GM21825 (cell line): Measurements from ENCODE around the gene EGLN2.
"Not testable (repeated sequence)": the region's sequence is repeated elsewhere in the genome, so short reads cannot be mapped to it uniquely, and the experiment has no call there.

Experiments used
- ATAC-seq: cut with Tn5 transposase; IDR thresholded peaks from one replicate; pipeline ENCODE4 v1.9.1; 2021; ENCODE audit warnings: mild to moderate bottlenecking, moderate library complexity; ENCODE audit not compliant: unreplicated experiment

Gene EGLN2

DNA sequence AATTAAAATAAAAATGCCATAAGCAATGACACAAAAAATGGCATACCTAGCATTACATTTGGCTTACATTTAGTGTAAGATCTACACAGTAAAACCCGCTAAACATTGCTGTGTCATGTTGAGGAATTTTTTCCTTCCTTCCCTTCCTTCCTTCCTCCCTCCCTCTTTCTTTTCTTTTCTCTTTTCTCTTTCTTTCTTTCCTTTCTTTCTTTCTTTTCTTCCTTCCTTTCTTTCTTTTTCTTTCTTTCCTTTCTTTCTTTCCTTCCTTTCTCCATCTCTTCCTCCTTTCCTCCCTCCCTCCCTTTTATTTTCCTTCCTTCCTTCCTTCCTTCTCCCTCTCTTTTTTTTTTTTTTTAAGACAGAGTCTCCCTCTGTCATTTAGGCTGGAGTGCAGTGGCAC is 39.5 kb downstream of the EGLN2 start:
- ATAC-seq, result not testable (repeated sequence)

DNA sequence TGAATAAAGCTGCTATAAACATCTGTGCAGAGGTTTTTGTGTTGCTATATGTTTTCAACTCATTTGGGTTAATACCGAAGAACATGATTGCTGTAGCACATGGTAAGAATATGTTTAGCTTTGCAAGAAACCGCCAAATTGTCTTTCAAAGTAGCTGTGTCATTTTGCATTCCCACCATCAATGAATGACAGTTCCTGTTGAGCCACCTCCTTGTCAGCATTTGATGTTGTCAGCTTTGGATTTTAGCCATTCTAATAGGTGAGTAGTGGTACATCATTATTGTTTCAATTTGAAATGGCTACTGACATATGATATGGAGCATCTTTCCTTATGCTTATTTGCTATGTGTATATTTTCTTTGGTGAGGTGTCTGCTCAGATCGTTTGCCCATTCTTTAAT is 43.0 kb downstream of the EGLN2 start:
- not testable (repeated sequence) for ATAC-seq

DNA sequence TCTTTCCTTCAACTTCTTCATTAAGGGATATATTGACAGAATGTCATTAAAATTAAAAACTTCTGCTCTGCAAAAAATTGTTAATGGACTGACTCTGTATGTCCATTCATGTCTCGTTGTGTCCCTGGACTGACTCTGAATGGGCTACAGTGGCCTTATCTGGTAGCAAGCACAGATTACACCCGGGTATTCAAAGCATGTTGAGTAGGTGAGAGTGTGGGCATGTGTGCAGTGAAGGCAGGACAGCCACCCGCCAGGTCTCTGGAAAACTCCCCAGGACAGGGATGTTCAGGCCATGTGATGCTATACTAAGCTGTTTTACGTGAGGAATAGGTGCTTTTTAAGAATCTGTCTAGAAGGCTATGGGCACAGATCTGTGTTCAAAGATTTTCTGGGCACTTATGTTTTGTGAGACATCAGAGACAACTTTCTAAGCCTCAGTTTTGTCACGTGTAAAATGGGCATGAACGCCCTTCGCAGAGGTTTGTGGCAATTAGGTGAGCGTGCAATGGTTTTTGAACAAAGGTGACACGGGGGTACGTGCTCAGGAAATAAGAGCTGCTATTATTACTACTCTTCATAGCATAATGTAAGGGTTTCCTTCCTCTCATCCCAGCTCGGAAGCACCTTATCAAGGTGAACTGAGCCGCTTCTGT is 44.1 kb downstream of the EGLN2 start:
- ATAC-seq, result not testable (repeated sequence)

DNA sequence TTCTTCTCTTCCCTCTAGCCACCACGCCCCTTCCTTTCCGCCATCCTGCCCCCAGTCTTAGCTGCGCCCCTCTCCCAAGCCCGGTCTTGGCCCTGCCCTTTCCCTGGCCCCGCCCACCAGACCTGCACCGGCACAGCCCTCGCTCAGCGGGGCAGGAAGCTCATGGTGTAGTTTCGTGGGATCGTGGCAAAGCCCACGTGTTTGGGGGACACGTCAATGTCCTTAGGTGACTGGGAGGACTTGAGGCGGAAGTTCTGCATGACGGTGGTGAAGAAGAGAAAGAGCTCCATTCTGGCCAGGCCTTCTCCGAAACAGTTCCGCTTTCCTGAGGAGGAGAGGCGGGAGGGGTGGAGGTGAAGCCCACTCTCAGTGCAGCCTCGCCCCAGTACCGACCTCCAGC is 44.7 kb downstream of the EGLN2 start:
- ATAC-seq, result not testable (repeated sequence)

DNA sequence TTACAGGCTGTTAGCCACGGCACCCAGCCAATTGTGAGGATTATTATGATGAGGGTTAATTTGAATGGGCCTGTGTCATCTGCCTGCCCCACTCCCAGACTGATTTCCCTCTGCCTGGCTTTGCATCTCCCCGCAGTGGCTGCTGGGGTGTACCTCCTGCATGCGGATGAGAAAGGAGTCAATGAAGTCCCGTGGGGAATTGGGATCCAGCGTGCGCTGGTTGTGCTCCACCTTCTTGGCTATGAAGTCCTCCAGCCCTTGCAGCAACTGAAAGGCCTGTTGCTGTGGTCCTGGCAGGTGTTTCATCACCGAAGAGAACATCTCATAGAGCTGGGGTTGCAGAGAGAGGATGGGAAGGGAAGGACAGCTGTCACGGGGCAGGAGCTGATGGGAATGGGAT is 47.7 kb downstream of the EGLN2 start:
- not testable (repeated sequence) for ATAC-seq

DNA sequence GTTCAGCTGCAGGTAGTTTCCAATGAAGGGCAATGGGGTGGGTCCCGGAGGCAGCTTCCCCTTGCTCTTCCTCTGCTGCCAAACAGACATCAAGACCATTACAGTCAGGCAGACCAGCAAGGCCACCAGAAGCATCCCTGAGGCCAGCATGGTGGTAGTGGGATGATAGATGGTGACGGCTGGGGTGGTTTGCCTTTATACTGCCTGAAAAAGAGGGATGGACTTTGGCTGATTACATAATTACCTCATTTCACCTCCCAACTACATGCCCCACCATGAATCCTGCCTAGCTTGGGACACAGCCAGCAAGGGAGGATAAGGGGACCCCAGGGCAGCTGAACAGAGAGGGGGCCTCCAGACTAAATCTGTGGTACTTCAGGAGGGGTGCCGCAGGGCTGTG is 51.3 kb downstream of the EGLN2 start, which contains the start of gene CYP2A6:
CYP2A6 (minus strand) TSS at position 171 of the 400 bp plus-strand sequence; CDS start at position 150, 21 bp downstream.
- ATAC-seq, result not testable (repeated sequence)

DNA sequence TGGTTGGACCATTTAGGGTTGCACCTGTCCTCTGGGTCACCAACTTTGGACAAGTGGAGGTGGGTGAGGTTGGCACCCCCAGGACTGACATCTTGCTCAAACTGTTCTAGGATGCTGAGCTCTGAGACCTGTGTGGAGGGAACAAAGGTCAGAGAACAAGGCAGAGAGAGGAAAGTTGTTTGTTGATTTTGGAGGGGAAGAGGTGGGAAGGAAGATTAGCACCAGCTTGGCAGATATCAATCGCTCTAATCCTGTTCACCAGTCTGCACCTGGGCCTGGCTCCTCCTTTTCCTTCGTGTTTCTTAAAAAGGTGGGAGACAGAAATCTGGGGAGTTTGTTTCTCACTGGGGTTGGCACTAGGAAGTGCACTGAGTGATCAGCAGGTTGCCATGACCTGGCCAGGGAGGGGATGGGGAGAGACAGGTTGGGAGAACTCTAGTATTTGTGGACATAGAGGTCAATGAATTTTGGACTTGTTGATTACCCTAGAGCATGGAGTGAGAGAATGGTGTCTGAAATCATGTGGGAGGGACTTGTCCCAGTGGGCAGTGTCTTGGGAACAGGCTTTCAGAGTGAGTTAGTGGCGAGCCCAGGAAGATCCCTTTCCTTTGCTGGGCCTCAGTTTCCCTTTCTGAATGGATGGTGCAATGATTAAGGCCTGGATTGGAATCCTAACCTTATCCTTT is 53.6 kb downstream of the EGLN2 start:
- ATAC-seq, result not testable (repeated sequence)
